H1 (cell line): Measurements from ENCODE around the gene CNOT9. TPM values are rescaled to one million over a fixed set of nuclear protein-coding genes. Genes with fewer than 3 reads are reported as not detected.

Experiments
- CTCF ChIA-PET: fragments of 300-600 bp; sonication (Branson Sonifier 250); formaldehyde crosslinking; loops from one replicate; lab custom pipeline; 2021; ENCODE audit not compliant: partially characterized antibody; lab: Charles Lee
- POLR2A ChIA-PET: fragments of 300-600 bp; sonication (Branson Sonifier 250); formaldehyde crosslinking; loops from one replicate; lab custom pipeline; 2021; ENCODE audit warnings: inconsistent platforms; ENCODE audit not compliant: partially characterized antibody; lab: Charles Lee
- DNase-seq, 2 experiments: peaks; one replicate each; pipeline versions ENCODE4 v3.0.0 to v3.0.0-alpha.2; 2010 to 2022; ENCODE audit warnings: low spot score in 2 of 2, low read depth in 1 of 2, mixed read lengths in 1 of 2
- FAIRE-seq: peaks from 2 replicates; lab custom pipeline; 2011; peaks lifted over from hg19 to GRCh38; lab: Jason Lieb, UNC
- H2AFZ ChIP-seq: 2 replicates; pipeline ENCODE4 v1.8.1; 2012; ENCODE audit warnings: low read length, inconsistent platforms
- H2AK5ac ChIP-seq: 2 replicates; pipeline ENCODE4 v1.6.1; 2013; ENCODE audit warnings: low read depth, low read length
- H2BK120ac ChIP-seq: replicated peaks from 2 replicates; pipeline ENCODE3; 2013; ENCODE audit warnings: low read depth, low read length, inconsistent platforms
- H2BK12ac ChIP-seq: 2 replicates; pipeline ENCODE4 v1.6.1; 2013; ENCODE audit warnings: low read depth, low read length
- H2BK15ac ChIP-seq: 2 replicates; pipeline ENCODE4 v1.6.1; 2013; ENCODE audit warnings: low read length
- H2BK20ac ChIP-seq: 2 replicates; pipeline ENCODE4 v1.6.1; 2013; ENCODE audit warnings: low read length
- H2BK5ac ChIP-seq: 2 replicates; pipeline ENCODE4 v1.6.1; 2013; ENCODE audit warnings: low read depth, low read length
- H3K14ac ChIP-seq: 2 replicates; pipeline ENCODE4 v1.6.1; 2013; ENCODE audit warnings: inconsistent platforms; ENCODE audit not compliant: insufficient read length
- H3K18ac ChIP-seq: 2 replicates; pipeline ENCODE4 v1.6.1; 2013; ENCODE audit warnings: low read length; ENCODE audit errors: extremely low read depth
- H3K23ac ChIP-seq: 2 replicates; pipeline ENCODE4 v1.6.1; 2013; ENCODE audit warnings: inconsistent platforms; ENCODE audit not compliant: insufficient read length
- H3K23me2 ChIP-seq: 2 replicates; pipeline ENCODE4 v1.6.1; 2013; ENCODE audit warnings: low read depth, low read length
- H3K27ac ChIP-seq: 2 replicates; pipeline ENCODE4 v1.6.1; 2011; ENCODE audit warnings: low read depth, low read length, inconsistent platforms
- H3K27me3 ChIP-seq, 4 experiments: replicated peaks in 1 of 4; 1 replicate in 1 of 4; 2 replicates in 3 of 4; pipeline versions ENCODE4 v1.6.1 to v1.8.1; 2011 to 2013; ENCODE audit warnings: low read length in 3 of 4, mild to moderate bottlenecking in 3 of 4, inconsistent platforms in 2 of 4, mixed read lengths in 2 of 4, moderate library complexity in 1 of 4; ENCODE audit not compliant: control insufficient read depth in 3 of 4, insufficient read depth in 3 of 4; ENCODE audit errors: extremely low read depth in 1 of 4
- H3K36me3 ChIP-seq, 4 experiments: 2 replicates each; pipeline versions ENCODE4 v1.6.1 to v1.8.1; 2011 to 2013; ENCODE audit warnings: mild to moderate bottlenecking in 4 of 4, low read length in 3 of 4, moderate library complexity in 2 of 4, control low read depth in 1 of 4, inconsistent platforms in 1 of 4; ENCODE audit not compliant: insufficient read depth in 4 of 4, control insufficient read depth in 2 of 4
- H3K4ac ChIP-seq: replicated peaks from 2 replicates; pipeline ENCODE3; 2013; ENCODE audit warnings: low read length, low read depth, mixed read lengths, inconsistent platforms; ENCODE audit not compliant: insufficient read length
- H3K4me1 ChIP-seq, 4 experiments: replicated peaks in 1 of 4; 1 replicate in 1 of 4; 2 replicates in 3 of 4; pipeline versions ENCODE4 v1.6.1 to v1.8.1; 2011 to 2013; ENCODE audit warnings: low read length in 3 of 4, inconsistent platforms in 2 of 4, mixed read lengths in 1 of 4; ENCODE audit not compliant: insufficient read depth in 4 of 4, control insufficient read depth in 3 of 4
- H3K4me2 ChIP-seq, 2 experiments: 2 replicates each; pipeline versions ENCODE4 v1.6.1 to v1.8.1; 2011 to 2013; ENCODE audit warnings: low read depth in 2 of 2, low read length in 2 of 2, control low read depth in 1 of 2, inconsistent platforms in 1 of 2, mild to moderate bottlenecking in 1 of 2; ENCODE audit not compliant: insufficient read depth in 1 of 2
- H3K4me3 ChIP-seq, 4 experiments: fragments of 200-600, 300-600 bp in 1 of 4; sonication (generic), shearing (Covaris generic), sonication (Bioruptor Twin) in 1 of 4; 2 replicates each; pipeline versions ENCODE4 v1.5.1 to v1.8.1; 2011 to 2016; ENCODE audit warnings: low read length in 4 of 4, low read depth in 3 of 4, control low read depth in 2 of 4, inconsistent platforms in 2 of 4, mild to moderate bottlenecking in 2 of 4, mixed read lengths in 1 of 4, moderate library complexity in 1 of 4; ENCODE audit not compliant: insufficient read depth in 2 of 4; ENCODE audit errors: extremely low read depth in 1 of 4
- H3K56ac ChIP-seq: replicated peaks from 2 replicates; pipeline ENCODE3; 2013; ENCODE audit warnings: low read depth, mild to moderate bottlenecking, mixed read lengths, low read length, inconsistent platforms; ENCODE audit not compliant: insufficient read length
- H3K79me1 ChIP-seq: 2 replicates; pipeline ENCODE4 v1.6.1; 2013; ENCODE audit warnings: low read depth, low read length, control low read depth
- H3K79me2 ChIP-seq, 2 experiments: 2 replicates each; pipeline versions ENCODE4 v1.6.1 to v1.8.1; 2012 to 2013; ENCODE audit warnings: low read length in 2 of 2, mild to moderate bottlenecking in 2 of 2, inconsistent platforms in 1 of 2; ENCODE audit not compliant: insufficient read depth in 2 of 2, control insufficient read depth in 1 of 2
- H3K9ac ChIP-seq, 4 experiments: replicated peaks in 1 of 4; 1 replicate in 1 of 4; 2 replicates in 3 of 4; pipeline versions ENCODE4 v1.6.1 to v1.8.1; 2011 to 2013; ENCODE audit warnings: low read depth in 3 of 4, low read length in 3 of 4, control low read depth in 2 of 4, mild to moderate bottlenecking in 2 of 4, moderate library complexity in 2 of 4, inconsistent platforms in 1 of 4; ENCODE audit errors: extremely low read depth in 1 of 4
- H3K9me3 ChIP-seq, 2 experiments: 2 replicates each; pipeline versions ENCODE4 v1.6.1 to v1.8.1; 2012 to 2013; ENCODE audit warnings: mild to moderate bottlenecking in 2 of 2, moderate library complexity in 2 of 2, control low read depth in 1 of 2, inconsistent platforms in 1 of 2, low read depth in 1 of 2, low read length in 1 of 2, mixed read lengths in 1 of 2; ENCODE audit not compliant: insufficient read depth in 2 of 2
- H4K20me1 ChIP-seq, 2 experiments: replicated peaks in 1 of 2; 2 replicates each; pipeline versions ENCODE3 to v1.8.1; 2011 to 2013; ENCODE audit warnings: inconsistent platforms in 2 of 2, low read length in 2 of 2, mild to moderate bottlenecking in 1 of 2; ENCODE audit not compliant: insufficient read depth in 2 of 2, control insufficient read depth in 1 of 2
- H4K5ac ChIP-seq: 2 replicates; pipeline ENCODE4 v1.6.1; 2013; ENCODE audit warnings: low read length, low read depth, mixed read lengths, inconsistent platforms; ENCODE audit not compliant: insufficient read length
- H4K8ac ChIP-seq: 2 replicates; pipeline ENCODE4 v1.8.0; 2013; ENCODE audit warnings: mild to moderate bottlenecking, moderate library complexity, low read length, inconsistent platforms; ENCODE audit not compliant: insufficient read depth; ENCODE audit errors: extremely low read depth
- H4K91ac ChIP-seq: replicated peaks from 2 replicates; pipeline ENCODE3; 2013; ENCODE audit warnings: low read length, mixed read lengths, inconsistent platforms; ENCODE audit not compliant: insufficient read length
- BACH1 ChIP-seq: IDR thresholded peaks from 2 replicates; pipeline ENCODE4 v1.6.1; 2012; ENCODE audit warnings: low read length, improper control_type of control experiment
- CREB1 ChIP-seq: IDR thresholded peaks from 2 replicates; pipeline ENCODE4 v1.6.1; 2012; ENCODE audit warnings: inconsistent platforms
- GTF2F1 ChIP-seq: IDR thresholded peaks from 2 replicates; pipeline ENCODE4 v1.6.1; 2012; ENCODE audit warnings: low read depth, low read length, improper control_type of control experiment, borderline replicate concordance
- KDM5A ChIP-seq: fragments of 200-600 bp; IDR thresholded peaks from 2 replicates; pipeline ENCODE4 v1.7.1; 2012; ENCODE audit warnings: mild to moderate bottlenecking, low read length, inconsistent platforms, mixed read lengths
- POLR2A ChIP-seq, 2 experiments: IDR thresholded peaks; 1 replicate in 1 of 2; 2 replicates in 1 of 2; pipeline ENCODE4 v1.6.1; 2011; ENCODE audit warnings: low read depth in 2 of 2, low read length in 2 of 2, mild to moderate bottlenecking in 2 of 2; ENCODE audit errors: control extremely low read depth in 1 of 2
- RFX5 ChIP-seq: IDR thresholded peaks from 2 replicates; pipeline ENCODE4 v1.6.1; 2011; ENCODE audit warnings: low read depth, low read length, improper control_type of control experiment, borderline replicate concordance
- SP1 ChIP-seq: IDR thresholded peaks from 2 replicates; pipeline ENCODE4 v1.6.1; 2011; ENCODE audit warnings: low read depth, low read length
- SRF ChIP-seq: IDR thresholded peaks from 2 replicates; pipeline ENCODE4 v1.6.1; 2011; ENCODE audit warnings: mild to moderate bottlenecking, low read depth, low read length, moderate library complexity
- SUZ12 ChIP-seq: fragments of 200-600 bp; sonication (generic); IDR thresholded peaks from 2 replicates; pipeline ENCODE4 v1.6.1; 2012; ENCODE audit warnings: mild to moderate bottlenecking, inconsistent platforms, low read length, moderate library complexity, mixed read lengths
- TBP ChIP-seq: IDR thresholded peaks from 2 replicates; pipeline ENCODE4 v1.6.1; 2011; ENCODE audit warnings: low read depth, low read length, improper control_type of control experiment
- WGBS, 2 experiments: shearing (Covaris generic) in 1 of 2; methylation state at CpG; one replicate each; pipeline versions ENCODE4 v1.1.6 to v1.1.7; 2013 to 2015; ENCODE audit warnings: low lambda C conversion rate in 2 of 2, mixed read lengths in 2 of 2, inconsistent platforms in 1 of 2, low coverage in 1 of 2, missing lambda C conversion rate in 1 of 2; ENCODE audit not compliant: insufficient replicate concordance in 2 of 2, insufficient coverage in 1 of 2, insufficient read length in 1 of 2; ENCODE audit errors: extremely low coverage in 1 of 2, missing lambda C conversion rate in 1 of 2; 5-methylcytosine and 5-hydroxymethylcytosine counted together
- polyA plus RNA-seq, 7 experiments: library from polyadenylated mRNA; depleted of rRNA in 3 of 7; stranded (reverse) in 5 of 7; unstranded in 2 of 7; fragments of >200 nt in 5 of 7; fragments of 200-250 nt in 2 of 7; gene quantifications; 1 replicate in 5 of 7; 2 replicates in 1 of 7; 4 replicates in 1 of 7; pipeline versions ENCODE4 v1.2.1 to v1.2.3, GENCODE V29; 2011 to 2013; ENCODE audit warnings: missing spikeins in 2 of 7, mixed read lengths in 2 of 7
- total RNA-seq: library from RNA; stranded (reverse); fragmentation: NEBNext Ultra II Directional; extraction: Animal tissue kit (Norgen Biotek cat#: 25700); gene quantifications from 2 replicates; pipeline ENCODE4 v1.2.1, GENCODE V29; 2021
- TF ChIP-seq, protein P1 (sequence below): IDR thresholded peaks from 2 replicates; pipeline ENCODE4 v1.6.1; 2012; ENCODE audit warnings: low read length, inconsistent platforms
- TF ChIP-seq, protein P2 (sequence below): IDR thresholded peaks from 2 replicates; pipeline ENCODE4 v1.6.1; 2012; ENCODE audit warnings: inconsistent platforms

The CNOT9 gene
- total and polyA plus RNA-seq, 2 of the 8 experiments (the other 6 are each of a cell fraction or from before 2014, with no cell fraction given) = 79.3 to 81.2 TPM

DNA sequence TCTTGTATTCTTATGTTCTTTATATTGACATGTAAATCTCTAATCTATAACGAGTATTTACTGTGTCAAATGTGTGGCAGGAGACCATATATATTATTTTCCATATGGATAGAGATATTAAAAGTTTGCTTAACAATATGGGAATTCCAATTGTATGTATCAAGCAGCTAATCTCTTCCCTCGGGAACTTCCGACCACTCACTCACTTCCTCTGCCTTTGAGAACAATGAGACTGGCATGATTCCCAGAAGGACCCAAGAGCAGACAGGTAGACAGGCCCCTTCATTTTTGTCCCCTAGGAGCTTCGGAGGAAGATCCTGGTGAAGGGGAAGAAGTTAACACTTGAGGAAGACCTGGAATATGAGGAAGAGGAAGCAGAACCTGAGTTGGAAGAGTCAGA, 63.2 kb downstream of the CNOT9 start:
- Histone ChIP-seq H2BK120ac (no peak overlapping the region), H3K23ac (no peak overlapping the region), H4K5ac (no peak overlapping the region), H2BK12ac (no peak overlapping the region), H3K4me1 (no peaks in the 10 kb centered on the region), H3K9ac (no peak overlapping the region)
- POLR2A ChIA-PET = interaction anchor here (1.3 to 2.3 kb wide), 3 partner anchors 9 to 27 kb away, joined by 3 to 7 read pairs (median 5); partner anchors contain the start of genes BCS1L and ZNF142
- CTCF ChIA-PET = interaction anchor here (2.2 to 2.6 kb wide), 2 partner anchors 14 to 16 kb away, joined by 10 read pairs; no protein-coding TSS in a partner anchor
- TF ChIP-seq KDM5A = no peak
- no peak for TF ChIP-seq SUZ12
- TF ChIP-seq SP1 = no peak
- no peak for TF ChIP-seq BACH1
- TF ChIP-seq, protein P1, sequence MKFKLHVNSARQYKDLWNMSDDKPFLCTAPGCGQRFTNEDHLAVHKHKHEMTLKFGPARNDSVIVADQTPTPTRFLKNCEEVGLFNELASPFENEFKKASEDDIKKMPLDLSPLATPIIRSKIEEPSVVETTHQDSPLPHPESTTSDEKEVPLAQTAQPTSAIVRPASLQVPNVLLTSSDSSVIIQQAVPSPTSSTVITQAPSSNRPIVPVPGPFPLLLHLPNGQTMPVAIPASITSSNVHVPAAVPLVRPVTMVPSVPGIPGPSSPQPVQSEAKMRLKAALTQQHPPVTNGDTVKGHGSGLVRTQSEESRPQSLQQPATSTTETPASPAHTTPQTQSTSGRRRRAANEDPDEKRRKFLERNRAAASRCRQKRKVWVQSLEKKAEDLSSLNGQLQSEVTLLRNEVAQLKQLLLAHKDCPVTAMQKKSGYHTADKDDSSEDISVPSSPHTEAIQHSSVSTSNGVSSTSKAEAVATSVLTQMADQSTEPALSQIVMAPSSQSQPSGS = no peak
- no peak for TF ChIP-seq POLR2A (IDR thresholded peaks at IDR 0.05; ENCODE audit: control extremely low read depth in 1 of 2, low read depth in 2 of 2, low read length in 2 of 2)
- TF ChIP-seq RFX5 = no peak
- no peak for TF ChIP-seq TBP
- no peak for TF ChIP-seq CREB1
- no peak for TF ChIP-seq GTF2F1
- TF ChIP-seq, protein P2, sequence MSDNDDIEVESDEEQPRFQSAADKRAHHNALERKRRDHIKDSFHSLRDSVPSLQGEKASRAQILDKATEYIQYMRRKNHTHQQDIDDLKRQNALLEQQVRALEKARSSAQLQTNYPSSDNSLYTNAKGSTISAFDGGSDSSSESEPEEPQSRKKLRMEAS = no peak
- no peak for TF ChIP-seq SRF
- TF ChIP-seq, all 59 proteins: peak for 0
- no peak overlapping the region for H3K4me2 ChIP-seq
- no peak overlapping the region for H3K56ac ChIP-seq
- H2BK15ac ChIP-seq = no peak overlapping the region
- H4K20me1 ChIP-seq = no peaks in the 10 kb centered on the region
- H3K79me1 ChIP-seq = no peaks in the 10 kb centered on the region
- no peak overlapping the region for H2BK20ac ChIP-seq
- H2AK5ac ChIP-seq = no peak overlapping the region
- 86% methylated on average over 4 of the region's 4 CpGs; no CpG with 5 or more reads in 1 of the 2 experiments for WGBS, 2 experiments
- FAIRE-seq (no peak), DNase-seq (no peak)
- H3K27ac ChIP-seq = no peak overlapping the region
- no peak overlapping the region for H4K8ac ChIP-seq
- no peaks in the 10 kb centered on the region for H3K79me2 ChIP-seq
- H3K14ac ChIP-seq = no peak overlapping the region
- H3K27me3 ChIP-seq = no peaks in the 10 kb centered on the region; a peak in 1 of 7 replicates
- no peak overlapping the region for H4K91ac ChIP-seq
- H3K4ac ChIP-seq = no peak overlapping the region
- peaks cover 2 to 26% (median 16%) of the 10 kb centered on the region in 4 experiments; a peak in 6 of 8 replicates for H3K36me3 ChIP-seq
- no peak overlapping the region for H3K4me3 ChIP-seq
- H2BK5ac ChIP-seq = no peak overlapping the region
- no peaks in the 10 kb centered on the region for H3K23me2 ChIP-seq
- no peak overlapping the region for H2AFZ ChIP-seq
- H3K9me3 ChIP-seq = no peaks in the 10 kb centered on the region
- H3K18ac ChIP-seq = no peak overlapping the region
